H9 (cell line): Measurements from ENCODE around the gene BRAF. TPM values are rescaled to one million over a fixed set of nuclear protein-coding genes. Genes with fewer than 3 reads are reported as not detected.

ENCODE experiments used
- DNase-seq: peaks from one replicate; pipeline ENCODE4 v3.0.0-alpha.2; 2017
- H2AFZ ChIP-seq: one replicate; pipeline ENCODE4 v1.6.1; 2013; ENCODE audit warnings: mild to moderate bottlenecking, low read length, control low read depth, moderate library complexity
- H2AK5ac ChIP-seq: 2 replicates; pipeline ENCODE4 v1.6.1; 2013; ENCODE audit warnings: low read length, control low read depth, mixed read lengths; ENCODE audit not compliant: insufficient read length
- H2BK120ac ChIP-seq: one replicate; pipeline ENCODE4 v1.6.1; 2013; ENCODE audit warnings: low read depth, mild to moderate bottlenecking, low read length, control low read depth, inconsistent platforms; ENCODE audit not compliant: poor library complexity, severe bottlenecking
- H2BK12ac ChIP-seq: 2 replicates; pipeline ENCODE4 v1.6.1; 2013; ENCODE audit warnings: low read length, control low read depth, mixed read lengths, low read depth; ENCODE audit not compliant: insufficient read length
- H2BK15ac ChIP-seq: 2 replicates; pipeline ENCODE4 v1.6.1; 2013; ENCODE audit warnings: low read depth, low read length, control low read depth
- H2BK20ac ChIP-seq: one replicate; pipeline ENCODE4 v1.6.1; 2013; ENCODE audit warnings: low read depth, mild to moderate bottlenecking, low read length, control low read depth, inconsistent platforms; ENCODE audit not compliant: poor library complexity, severe bottlenecking
- H2BK5ac ChIP-seq: 2 replicates; pipeline ENCODE4 v1.6.1; 2013; ENCODE audit warnings: low read length, control low read depth, mixed read lengths; ENCODE audit not compliant: insufficient read length
- H3K14ac ChIP-seq: 2 replicates; pipeline ENCODE4 v1.6.1; 2013; ENCODE audit warnings: low read length, control low read depth; ENCODE audit not compliant: insufficient read depth
- H3K18ac ChIP-seq: 2 replicates; pipeline ENCODE4 v1.6.1; 2013; ENCODE audit warnings: low read depth, mild to moderate bottlenecking, mixed read lengths, low read length, control low read depth; ENCODE audit not compliant: insufficient read length
- H3K23ac ChIP-seq: 2 replicates; pipeline ENCODE4 v1.6.1; 2013; ENCODE audit warnings: low read length, control low read depth, mixed read lengths, low read depth; ENCODE audit not compliant: insufficient read length
- H3K23me2 ChIP-seq: 2 replicates; pipeline ENCODE4 v1.6.1; 2013; ENCODE audit warnings: low read depth, mild to moderate bottlenecking, mixed read lengths, low read length, control low read depth; ENCODE audit not compliant: insufficient read length, poor library complexity, severe bottlenecking
- H3K27ac ChIP-seq: 2 replicates; pipeline ENCODE4 v1.5.1; 2013; ENCODE audit warnings: low read length, control low read depth, mixed read lengths, low read depth; ENCODE audit not compliant: insufficient read length
- H3K27me3 ChIP-seq: 2 replicates; pipeline ENCODE4 v1.6.1; 2013; ENCODE audit warnings: low read length, control low read depth, inconsistent platforms; ENCODE audit not compliant: insufficient read depth
- H3K4ac ChIP-seq: 2 replicates; pipeline ENCODE4 v1.6.1; 2013; ENCODE audit warnings: low read depth, mild to moderate bottlenecking, control low read depth, inconsistent platforms, low read length, moderate library complexity
- H3K4me1 ChIP-seq: 2 replicates; pipeline ENCODE4 v1.6.1; 2013; ENCODE audit warnings: low read length, control low read depth, inconsistent platforms; ENCODE audit not compliant: insufficient read depth
- H3K4me2 ChIP-seq: 2 replicates; pipeline ENCODE4 v1.6.1; 2013; ENCODE audit warnings: low read length, control low read depth, mixed read lengths; ENCODE audit not compliant: insufficient read length, insufficient read depth
- H3K56ac ChIP-seq: 2 replicates; pipeline ENCODE4 v1.6.1; 2013; ENCODE audit warnings: low read depth, mild to moderate bottlenecking, mixed read lengths, low read length, control low read depth; ENCODE audit not compliant: insufficient read length
- H3K79me1 ChIP-seq: 2 replicates; pipeline ENCODE4 v1.6.1; 2013; ENCODE audit warnings: low read depth, mild to moderate bottlenecking, moderate library complexity, low read length, control low read depth, inconsistent platforms; ENCODE audit not compliant: insufficient read depth, poor library complexity, severe bottlenecking
- H3K79me2 ChIP-seq: 2 replicates; pipeline ENCODE4 v1.6.1; 2013; ENCODE audit warnings: low read length, control low read depth, inconsistent platforms; ENCODE audit not compliant: insufficient read depth
- H3K9ac ChIP-seq: 2 replicates; pipeline ENCODE4 v1.6.1; 2013; ENCODE audit warnings: low read length, control low read depth, mixed read lengths; ENCODE audit not compliant: insufficient read length; ENCODE audit errors: extremely low read depth
- H3K9me3 ChIP-seq: one replicate; pipeline ENCODE4 v1.6.1; 2013; ENCODE audit warnings: low read depth, low read length, inconsistent platforms; ENCODE audit not compliant: control insufficient read depth
- H3T11ph ChIP-seq: one replicate; pipeline ENCODE4 v1.6.1; 2013; ENCODE audit warnings: mild to moderate bottlenecking, low read length, control low read depth, inconsistent platforms
- H4K20me1 ChIP-seq: one replicate; pipeline ENCODE4 v1.6.1; 2013; ENCODE audit not compliant: control insufficient read depth, insufficient read length, insufficient read depth
- H4K5ac ChIP-seq: 2 replicates; pipeline ENCODE4 v1.6.1; 2013; ENCODE audit warnings: low read depth, mild to moderate bottlenecking, mixed read lengths, low read length, control low read depth; ENCODE audit not compliant: insufficient read length
- H4K8ac ChIP-seq: replicated peaks from 2 replicates; pipeline ENCODE4 v1.6.1; 2013; ENCODE audit warnings: low read length, control low read depth, mixed read lengths, low read depth; ENCODE audit not compliant: insufficient read length
- H4K91ac ChIP-seq: 2 replicates; pipeline ENCODE4 v1.6.1; 2013; ENCODE audit warnings: low read depth, mild to moderate bottlenecking, moderate library complexity, mixed read lengths, low read length, control low read depth; ENCODE audit not compliant: insufficient read length
- H3K27ac Mint-ChIP-seq, 3 experiments: 2 replicates in 2 of 3; 3 replicates in 1 of 3; pipeline ENCODE4 v1.8.0; 2020 to 2021; ENCODE audit warnings: mixed read lengths in 3 of 3, mild to moderate bottlenecking in 1 of 3, moderate library complexity in 1 of 3
- H3K27me3 Mint-ChIP-seq: 2 replicates; pipeline ENCODE4 v1.8.0; 2021; ENCODE audit warnings: low read depth, mild to moderate bottlenecking, moderate library complexity, mixed read lengths
- H3K36me3 Mint-ChIP-seq, 3 experiments: 2 replicates in 2 of 3; 3 replicates in 1 of 3; pipeline ENCODE4 v1.8.0; 2020 to 2021; ENCODE audit warnings: low read depth in 3 of 3, mixed read lengths in 3 of 3; ENCODE audit not compliant: insufficient read depth in 1 of 3
- H3K4me1 Mint-ChIP-seq, 2 experiments: 2 replicates each; pipeline ENCODE4 v1.8.0; 2020; ENCODE audit warnings: mixed read lengths in 2 of 2
- H3K4me3 Mint-ChIP-seq, 2 experiments: 2 replicates in 1 of 2; 3 replicates in 1 of 2; pipeline ENCODE4 v1.8.0; 2020 to 2021; ENCODE audit warnings: mild to moderate bottlenecking in 2 of 2, mixed read lengths in 2 of 2, moderate library complexity in 1 of 2
- H3K9me3 Mint-ChIP-seq, 2 experiments: 2 replicates in 1 of 2; 3 replicates in 1 of 2; pipeline ENCODE4 v1.8.0; 2020; ENCODE audit warnings: mild to moderate bottlenecking in 2 of 2, mixed read lengths in 2 of 2, moderate library complexity in 1 of 2
- CTCF ChIP-seq: fragments of 200-600 bp; sonication (generic); conservative IDR thresholded peaks from 3 replicates; pipeline ENCODE4 v1.8.0; 2021; ENCODE audit warnings: antibody characterized with exemption, mild to moderate bottlenecking
- WGBS: extraction: QIAGEN DNeasy Blood & Tissue Kit; methylation state at CpG from one replicate; pipeline ENCODE4 v1.1.7; 2013; ENCODE audit warnings: missing lambda C conversion rate, low lambda C conversion rate, mixed read lengths; ENCODE audit not compliant: insufficient read length; ENCODE audit errors: extremely low coverage; 5-methylcytosine and 5-hydroxymethylcytosine counted together
- total RNA-seq: library from RNA; stranded (reverse); gene quantifications from 2 replicates; pipeline ENCODE4 v1.2.1, GENCODE V29; 2021

The BRAF gene
- total RNA-seq, 1 experiment from 2014 or later: 32.9 TPM

DNA sequence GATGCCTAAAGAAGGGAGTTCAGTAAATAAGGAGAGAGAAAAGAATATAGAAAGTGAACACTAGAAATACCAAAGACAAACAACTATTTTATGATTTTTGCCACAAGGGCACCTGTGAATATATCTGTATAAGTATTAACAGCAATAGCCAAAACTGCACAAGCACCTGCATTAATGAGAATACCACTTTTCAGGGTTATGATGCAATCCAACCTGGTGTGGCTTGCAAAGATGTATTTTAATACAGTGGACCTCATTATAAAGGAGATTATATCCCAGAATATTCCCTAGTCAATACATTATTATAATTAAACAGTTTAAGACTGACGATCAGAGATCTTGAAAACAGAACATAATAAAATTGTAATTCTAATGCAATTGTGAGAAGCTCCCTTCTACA is 4.0 kb downstream of the BRAF start:
- no peaks in the 10 kb centered on the region for H4K20me1 ChIP-seq

More for the DNA sequence above, 4.0 kb downstream of the BRAF start:
- Histone ChIP-seq H2AFZ (no peak overlapping the region), H4K91ac (no peak overlapping the region), H3K23me2 (peaks cover 12% of the 10 kb centered on the region), H3K56ac (no peak overlapping the region), H3K14ac (no peak overlapping the region), H2BK20ac (no peak overlapping the region), H3K4me2 (no peak overlapping the region), H3K9me3 (no peaks in the 10 kb centered on the region), H3K23ac (no peak overlapping the region), H3K27me3 (no peaks in the 10 kb centered on the region), H3K4me1 (no peaks in the 10 kb centered on the region), H3K27ac (no peak overlapping the region), H3K4ac (no peak overlapping the region), H3K9ac (no peak overlapping the region), H2BK15ac (no peak overlapping the region), H4K5ac (no peak overlapping the region), H4K8ac (no peak overlapping the region), H3T11ph (no peak overlapping the region), H3K79me1 (no peaks in the 10 kb centered on the region), H2BK5ac (no peak overlapping the region), H3K79me2 (peaks cover 19% of the 10 kb centered on the region; the same call in 1 of the 2 replicates), H2AK5ac (no peak overlapping the region), H3K18ac (no peak overlapping the region), H2BK120ac (no peak overlapping the region), H2BK12ac (no peak overlapping the region)
- Mint-ChIP-seq H3K4me1 (peaks cover under 1 to 6% of the 10 kb centered on the region in 2 experiments; a peak in 1 of 4 replicates), H3K36me3 (peaks cover 0 to 8% (median 8%) of the 10 kb centered on the region in 3 experiments; a peak in 5 of 7 replicates), H3K4me3 (no peak overlapping the region), H3K9me3 (peaks cover 6 to 9% of the 10 kb centered on the region in 2 experiments; a peak in 2 of 5 replicates), H3K27me3 (no peaks in the 10 kb centered on the region), H3K27ac (no peak overlapping the region)
- no peak for TF ChIP-seq CTCF
- no CpG with 5 or more reads among the region's 1 CpG for WGBS
- DNase-seq: no peak
